Measurements from ENCODE around the gene TSC22D1. TPM values are rescaled to one million over a fixed set of nuclear protein-coding genes. Genes with fewer than 3 reads are reported as not detected.

TSC22D1 gene
- total RNA-seq, 1 donor from 2014 or later = 153 TPM

- H3K36me3 Mint-ChIP-seq (ENCODE audit: insufficient read depth) = no peaks in the 10 kb centered on the region
- no peak overlapping the region for H3K4me3 Mint-ChIP-seq (ENCODE audit: low read depth)
- DNase-seq (ENCODE audit: low spot score, unreplicated experiment) = no peak
- no peak overlapping the region for H3K27ac Mint-ChIP-seq
- no peak for TF ChIP-seq CTCF (IDR thresholded peaks at IDR 0.05; ENCODE audit: unreplicated experiment)
- no peaks in the 10 kb centered on the region for H3K9me3 Mint-ChIP-seq (ENCODE audit: low read depth)
- peaks cover 8% of the 10 kb centered on the region for H3K4me1 Mint-ChIP-seq (ENCODE audit: low read depth)
- H3K27me3 Mint-ChIP-seq = no peaks in the 10 kb centered on the region
These were observed 42.2 kb upstream of the TSC22D1 start for GRCh38 chr13:44618326-44618725.

GRCh38 chr13:44617648-44618047 lies 41.5 kb upstream of the TSC22D1 start:
- Mint-ChIP-seq H3K4me1 (ENCODE audit: low read depth) (peaks cover 7% of the 10 kb centered on the region), H3K27ac (no peak overlapping the region), H3K36me3 (ENCODE audit: insufficient read depth) (no peaks in the 10 kb centered on the region), H3K27me3 (no peaks in the 10 kb centered on the region), H3K9me3 (ENCODE audit: low read depth) (no peaks in the 10 kb centered on the region), H3K4me3 (ENCODE audit: low read depth) (no peak overlapping the region)
- no peak for DNase-seq (ENCODE audit: low spot score, unreplicated experiment)
- no peak for TF ChIP-seq CTCF (IDR thresholded peaks at IDR 0.05; ENCODE audit: unreplicated experiment)

GRCh38 chr13:44609137-44609536 lies 33.0 kb upstream of the TSC22D1 start:
- Mint-ChIP-seq H3K36me3 (ENCODE audit: insufficient read depth) (peaks cover 5% of the 10 kb centered on the region), H3K4me1 (ENCODE audit: low read depth) (no peaks in the 10 kb centered on the region), H3K27me3 (no peaks in the 10 kb centered on the region), H3K27ac (no peak overlapping the region), H3K4me3 (ENCODE audit: low read depth) (no peak overlapping the region), H3K9me3 (ENCODE audit: low read depth) (peaks cover 12% of the 10 kb centered on the region)
- TF ChIP-seq CTCF (IDR thresholded peaks at IDR 0.05; ENCODE audit: unreplicated experiment) = no peak
- no peak for DNase-seq (ENCODE audit: low spot score, unreplicated experiment)

- no peak overlapping the region for H3K27ac Mint-ChIP-seq
- peaks cover 4% of the 10 kb centered on the region for H3K36me3 Mint-ChIP-seq (ENCODE audit: insufficient read depth)
- no peak overlapping the region for H3K4me3 Mint-ChIP-seq (ENCODE audit: low read depth)
- DNase-seq (ENCODE audit: low spot score, unreplicated experiment) = no peak
- no peaks in the 10 kb centered on the region for H3K4me1 Mint-ChIP-seq (ENCODE audit: low read depth)
- H3K27me3 Mint-ChIP-seq = no peaks in the 10 kb centered on the region
- H3K9me3 Mint-ChIP-seq (ENCODE audit: low read depth) = peaks cover 11% of the 10 kb centered on the region
- no peak for TF ChIP-seq CTCF (IDR thresholded peaks at IDR 0.05; ENCODE audit: unreplicated experiment)
These were observed 29.6 kb upstream of the TSC22D1 start for GRCh38 chr13:44605721-44606120.

GRCh38 chr13:44605275-44605674 lies 29.1 kb upstream of the TSC22D1 start:
- DNase-seq (ENCODE audit: low spot score, unreplicated experiment) = no peak
- Mint-ChIP-seq H3K9me3 (ENCODE audit: low read depth) (peaks cover 7% of the 10 kb centered on the region), H3K27ac (no peak overlapping the region), H3K4me1 (ENCODE audit: low read depth) (no peaks in the 10 kb centered on the region), H3K4me3 (ENCODE audit: low read depth) (no peak overlapping the region), H3K27me3 (no peaks in the 10 kb centered on the region), H3K36me3 (ENCODE audit: insufficient read depth) (peaks cover 2% of the 10 kb centered on the region)
- no peak for TF ChIP-seq CTCF (IDR thresholded peaks at IDR 0.05; ENCODE audit: unreplicated experiment)

All from progenitor cell of endocrine pancreas (in vitro differentiated cells).